HG02571 (cell line): ENCODE results near the gene DIAPH2.

Experiments used
- ATAC-seq: cut with Tn5 transposase; IDR thresholded peaks from one replicate; pipeline ENCODE4 v1.9.1; 2021; ENCODE audit warnings: mild to moderate bottlenecking, moderate library complexity; ENCODE audit not compliant: unreplicated experiment

DIAPH2 gene

GRCh38 chrX:96924581-96924980 is 239.9 kb downstream of the DIAPH2 start:
- no peak for ATAC-seq

GRCh38 chrX:96929036-96929435 is 244.4 kb downstream of the DIAPH2 start:
- no peak for ATAC-seq

GRCh38 chrX:96957718-96958117 is 273.1 kb downstream of the DIAPH2 start:
- no peak for ATAC-seq

- ATAC-seq = no peak
Observed at GRCh38 chrX:96971812-96972211, 287.2 kb downstream of the DIAPH2 start.

GRCh38 chrX:96978906-96979305 is 294.3 kb downstream of the DIAPH2 start:
- ATAC-seq = no peak

- no peak for ATAC-seq
Observed at GRCh38 chrX:96979766-96980165, 295.1 kb downstream of the DIAPH2 start.

- ATAC-seq = no peak
Observed at GRCh38 chrX:96982161-96982560, 297.5 kb downstream of the DIAPH2 start.

GRCh38 chrX:96984538-96984937 is 299.9 kb downstream of the DIAPH2 start:
- ATAC-seq = no peak

- no peak for ATAC-seq
Observed at GRCh38 chrX:96985046-96985445, 300.4 kb downstream of the DIAPH2 start.

- ATAC-seq = no peak
Observed at GRCh38 chrX:96987228-96987627, 302.6 kb downstream of the DIAPH2 start.

GRCh38 chrX:96989830-96990571 is 305.4 kb downstream of the DIAPH2 start:
- ATAC-seq = no peak

- ATAC-seq = no peak
Observed at GRCh38 chrX:96994093-96994492, 309.5 kb downstream of the DIAPH2 start.

GRCh38 chrX:96997196-96997595 is 312.6 kb downstream of the DIAPH2 start:
- no peak for ATAC-seq

GRCh38 chrX:97000682-97001368 is 316.2 kb downstream of the DIAPH2 start:
- no peak for ATAC-seq

- ATAC-seq = no peak
Observed at GRCh38 chrX:97006167-97006566, 321.5 kb downstream of the DIAPH2 start.

- ATAC-seq = no peak
Observed at GRCh38 chrX:97009391-97009790, 324.7 kb downstream of the DIAPH2 start.

GRCh38 chrX:97011540-97011939 is 326.9 kb downstream of the DIAPH2 start:
- no peak for ATAC-seq

GRCh38 chrX:97016106-97016505 is 331.5 kb downstream of the DIAPH2 start:
- ATAC-seq = no peak

- ATAC-seq = no peak
Observed at GRCh38 chrX:97021680-97022079, 337.0 kb downstream of the DIAPH2 start.

- ATAC-seq = no peak
Observed at GRCh38 chrX:97026406-97026805, 341.8 kb downstream of the DIAPH2 start.

GRCh38 chrX:97027384-97027922 is 342.8 kb downstream of the DIAPH2 start:
- ATAC-seq = no peak

GRCh38 chrX:97030463-97030862 is 345.8 kb downstream of the DIAPH2 start:
- ATAC-seq = peak; percentile 68
